Activated naive CD8-positive, alpha-beta T cell (primary cell): ENCODE results near the gene ARMC5.
A peak's percentile ranks its signal among the peaks of the same experiment; 100 is the strongest.

ENCODE experiments used
- H3K27ac Mint-ChIP-seq: one replicate; pipeline ENCODE4 v1.8.0; 2021; ENCODE audit warnings: mixed read lengths
- H3K27me3 Mint-ChIP-seq: one replicate; pipeline ENCODE4 v1.8.0; 2021; ENCODE audit warnings: mixed read lengths
- H3K36me3 Mint-ChIP-seq: one replicate; pipeline ENCODE4 v1.8.0; 2021; ENCODE audit warnings: mixed read lengths
- H3K4me1 Mint-ChIP-seq: one replicate; pipeline ENCODE4 v1.8.0; 2021; ENCODE audit warnings: low read depth, mixed read lengths
- H3K4me3 Mint-ChIP-seq: one replicate; pipeline ENCODE4 v1.8.0; 2021; ENCODE audit warnings: mild to moderate bottlenecking, mixed read lengths
- H3K9me3 Mint-ChIP-seq: one replicate; pipeline ENCODE4 v1.8.0; 2021; ENCODE audit warnings: low read depth, mixed read lengths

Gene ARMC5

GRCh38 chr16:31451201-31451600 lies 8.1 kb upstream of the ARMC5 start:
- H3K27me3 Mint-ChIP-seq = no peaks in the 10 kb centered on the region
- no peaks in the 10 kb centered on the region for H3K36me3 Mint-ChIP-seq
- H3K27ac Mint-ChIP-seq = no peak overlapping the region
- peaks cover 31% of the 10 kb centered on the region for H3K4me1 Mint-ChIP-seq
- no peaks in the 10 kb centered on the region for H3K9me3 Mint-ChIP-seq
- H3K4me3 Mint-ChIP-seq = no peak overlapping the region

- H3K9me3 Mint-ChIP-seq = no peaks in the 10 kb centered on the region
- H3K4me3 Mint-ChIP-seq = no peak overlapping the region
- no peak overlapping the region for H3K27ac Mint-ChIP-seq
These were observed 7.5 kb upstream of the ARMC5 start for GRCh38 chr16:31451681-31452351.

GRCh38 chr16:31452631-31453106 lies 6.6 kb upstream of the ARMC5 start:
- H3K9me3 Mint-ChIP-seq = no peaks in the 10 kb centered on the region

More at GRCh38 chr16:31451681-31452351, 7.5 kb upstream of the ARMC5 start:
- H3K27me3 Mint-ChIP-seq = no peaks in the 10 kb centered on the region
- peaks cover 35% of the 10 kb centered on the region for H3K4me1 Mint-ChIP-seq
- H3K36me3 Mint-ChIP-seq = no peaks in the 10 kb centered on the region

GRCh38 chr16:31453255-31454204 lies 5.8 kb upstream of the ARMC5 start:
- Mint-ChIP-seq H3K4me3 (no peak overlapping the region), H3K27me3 (no peaks in the 10 kb centered on the region), H3K27ac (peak overlapping the region; percentile 83), H3K36me3 (no peaks in the 10 kb centered on the region), H3K4me1 (peaks cover 45% of the 10 kb centered on the region), H3K9me3 (no peaks in the 10 kb centered on the region)

More at GRCh38 chr16:31452631-31453106, 6.6 kb upstream of the ARMC5 start:
- H3K36me3 Mint-ChIP-seq = no peaks in the 10 kb centered on the region
- H3K4me1 Mint-ChIP-seq = peaks cover 39% of the 10 kb centered on the region
- no peak overlapping the region for H3K4me3 Mint-ChIP-seq
- H3K27ac Mint-ChIP-seq = peak overlapping the region; percentile 41
- H3K27me3 Mint-ChIP-seq = no peaks in the 10 kb centered on the region

- Mint-ChIP-seq H3K36me3 (no peaks in the 10 kb centered on the region), H3K27me3 (no peaks in the 10 kb centered on the region), H3K9me3 (no peaks in the 10 kb centered on the region), H3K4me1 (peaks cover 53% of the 10 kb centered on the region), H3K4me3 (peak overlapping the region; percentile 67), H3K27ac (peak overlapping the region; percentile 41)
These were observed 3.5 kb upstream of the ARMC5 start for GRCh38 chr16:31455601-31456314.

GRCh38 chr16:31456988-31457360 lies 2.3 kb upstream of the ARMC5 start:
- Mint-ChIP-seq H3K4me3 (peak overlapping the region; percentile 95), H3K4me1 (peaks cover 53% of the 10 kb centered on the region)

GRCh38 chr16:31458073-31458843 lies 1.0 kb upstream of the ARMC5 start:
- H3K27ac Mint-ChIP-seq = peak overlapping the region; percentile 94
- H3K4me1 Mint-ChIP-seq = peaks cover 48% of the 10 kb centered on the region
- H3K9me3 Mint-ChIP-seq = no peaks in the 10 kb centered on the region
- H3K4me3 Mint-ChIP-seq = peak overlapping the region; percentile 95
- H3K36me3 Mint-ChIP-seq = peaks cover 2% of the 10 kb centered on the region
- H3K27me3 Mint-ChIP-seq = no peaks in the 10 kb centered on the region

More at GRCh38 chr16:31456988-31457360, 2.3 kb upstream of the ARMC5 start:
- Mint-ChIP-seq H3K27me3 (no peaks in the 10 kb centered on the region), H3K9me3 (no peaks in the 10 kb centered on the region), H3K36me3 (no peaks in the 10 kb centered on the region), H3K27ac (peak overlapping the region; percentile 61)

GRCh38 chr16:31459687-31460581 lies 633 bp downstream of the ARMC5 start:
- Mint-ChIP-seq H3K4me3 (peak overlapping the region; percentile 95), H3K4me1 (peaks cover 41% of the 10 kb centered on the region), H3K27ac (peak overlapping the region; percentile 94), H3K36me3 (peaks cover 6% of the 10 kb centered on the region), H3K9me3 (no peaks in the 10 kb centered on the region), H3K27me3 (no peaks in the 10 kb centered on the region)

GRCh38 chr16:31460582-31461002 lies 1.3 kb downstream of the ARMC5 start:
- no peak overlapping the region for H3K27ac Mint-ChIP-seq
- H3K4me3 Mint-ChIP-seq = peak overlapping the region; percentile 90
- peaks cover 34% of the 10 kb centered on the region for H3K4me1 Mint-ChIP-seq
- H3K9me3 Mint-ChIP-seq = no peaks in the 10 kb centered on the region
- H3K27me3 Mint-ChIP-seq = no peaks in the 10 kb centered on the region
- H3K36me3 Mint-ChIP-seq = peaks cover 6% of the 10 kb centered on the region

GRCh38 chr16:31461201-31461920 lies 2.1 kb downstream of the ARMC5 start:
- peaks cover 28% of the 10 kb centered on the region for H3K4me1 Mint-ChIP-seq
- H3K27ac Mint-ChIP-seq = no peak overlapping the region
- no peaks in the 10 kb centered on the region for H3K9me3 Mint-ChIP-seq
- H3K36me3 Mint-ChIP-seq = peaks cover 6% of the 10 kb centered on the region
- H3K4me3 Mint-ChIP-seq = peak overlapping the region; percentile 27
- H3K27me3 Mint-ChIP-seq = no peaks in the 10 kb centered on the region

- no peak overlapping the region for H3K27ac Mint-ChIP-seq
- peaks cover 25% of the 10 kb centered on the region for H3K4me1 Mint-ChIP-seq
- H3K4me3 Mint-ChIP-seq = no peak overlapping the region
- H3K27me3 Mint-ChIP-seq = no peaks in the 10 kb centered on the region
- H3K9me3 Mint-ChIP-seq = no peaks in the 10 kb centered on the region
- peaks cover 9% of the 10 kb centered on the region for H3K36me3 Mint-ChIP-seq
These were observed 2.9 kb downstream of the ARMC5 start for GRCh38 chr16:31461921-31462804.

GRCh38 chr16:31464348-31464769 lies 5.1 kb downstream of the ARMC5 start:
- Mint-ChIP-seq H3K4me1 (peaks cover 22% of the 10 kb centered on the region), H3K27ac (no peak overlapping the region), H3K4me3 (no peak overlapping the region), H3K36me3 (peaks cover 9% of the 10 kb centered on the region), H3K9me3 (no peaks in the 10 kb centered on the region), H3K27me3 (no peaks in the 10 kb centered on the region)
